ENCODE results near the gene ZFAND3. TPM values are rescaled to one million over a fixed set of nuclear protein-coding genes. Genes with fewer than 3 reads are reported as not detected.

Gene ZFAND3
- 84.0 TPM for polyA plus RNA-seq (ENCODE audit: insufficient read length)

- peak; percentile 85 for DNase-seq (ENCODE audit: low read depth)
Observed at GRCh38 chr6:37819177-37819801, at the start of gene ZFAND3. ZFAND3 (plus strand) TSS chr6:37819727; CDS start chr6:37819946, 219 bp downstream.

DNA sequence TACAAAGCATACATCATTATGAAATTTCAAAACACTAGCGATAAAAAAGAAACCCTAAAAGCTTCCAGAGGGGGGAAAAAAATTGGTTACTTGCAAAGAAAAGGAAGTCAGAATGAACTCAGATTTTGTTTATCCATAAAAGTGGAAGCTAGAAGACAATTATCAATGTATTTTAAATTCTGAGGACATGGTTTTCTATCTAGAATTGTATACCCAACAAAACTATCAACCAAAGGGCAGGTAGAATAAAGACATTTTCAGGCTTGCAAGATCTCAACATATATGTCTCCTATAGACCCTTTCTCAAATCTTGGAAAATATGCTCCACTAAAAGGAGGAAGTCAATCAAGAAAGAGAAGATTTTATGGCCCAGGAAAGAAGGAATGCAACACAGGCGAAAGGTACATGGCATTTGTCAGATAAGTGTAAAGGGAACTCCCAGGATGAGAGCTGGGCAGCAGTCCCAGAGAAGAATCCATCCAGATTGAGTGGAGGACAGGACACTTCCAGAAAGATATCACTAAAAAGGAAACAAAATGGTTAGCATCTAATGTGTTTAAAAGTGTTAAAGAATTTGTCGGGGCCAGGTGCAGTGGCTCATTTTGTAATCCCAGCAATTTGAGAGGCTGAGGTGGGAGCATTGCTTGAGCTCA, 45.4 kb upstream of the ZFAND3 start:
- DNase-seq (ENCODE audit: low read depth) = no peak

- DNase-seq (ENCODE audit: low read depth) = no peak
Observed at GRCh38 chr6:37776566-37776965, 43.0 kb upstream of the ZFAND3 start.

GRCh38 chr6:37777272-37777834, 42.2 kb upstream of the ZFAND3 start:
- DNase-seq (ENCODE audit: low read depth) = no peak

DNA sequence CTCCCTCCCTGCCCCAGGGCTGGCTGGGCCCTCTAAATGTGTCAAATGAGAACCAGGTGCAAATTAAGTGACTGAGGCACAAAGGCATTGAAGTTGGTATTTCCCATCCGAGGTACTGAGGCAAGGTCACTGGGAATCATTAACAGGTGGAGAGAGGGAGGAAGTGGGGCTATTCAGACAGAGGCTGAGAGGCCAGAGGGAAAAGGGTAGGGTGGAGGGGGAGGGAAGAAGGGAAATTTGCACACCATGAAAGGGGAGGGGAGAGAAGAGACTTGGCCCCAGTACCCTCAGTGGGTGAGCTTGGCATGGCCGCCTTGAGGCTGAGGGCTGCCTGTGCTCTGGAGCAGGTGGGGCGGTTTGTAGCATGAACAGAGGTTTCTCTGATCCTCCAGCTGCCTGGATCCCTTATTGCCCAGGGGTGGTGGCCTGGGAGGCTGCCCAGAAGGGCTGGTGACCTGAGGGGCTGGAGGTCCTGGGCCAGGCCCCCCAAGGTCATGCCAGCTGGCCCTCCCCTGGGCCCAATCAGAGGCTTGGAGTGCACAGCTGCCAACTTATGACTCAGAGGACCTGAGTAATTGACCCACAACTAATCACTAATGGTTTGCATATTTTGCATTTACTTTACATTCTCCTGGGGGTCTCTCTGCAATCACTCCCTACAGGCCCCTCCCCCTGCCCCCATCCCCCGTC, 40.3 kb upstream of the ZFAND3 start:
- DNase-seq (ENCODE audit: low read depth) = no peak

- no peak for DNase-seq (ENCODE audit: low read depth)
Observed at GRCh38 chr6:37779902-37780628, 39.5 kb upstream of the ZFAND3 start.

- DNase-seq (ENCODE audit: low read depth) = no peak
Observed at GRCh38 chr6:37781788-37782187, 37.7 kb upstream of the ZFAND3 start.

DNA sequence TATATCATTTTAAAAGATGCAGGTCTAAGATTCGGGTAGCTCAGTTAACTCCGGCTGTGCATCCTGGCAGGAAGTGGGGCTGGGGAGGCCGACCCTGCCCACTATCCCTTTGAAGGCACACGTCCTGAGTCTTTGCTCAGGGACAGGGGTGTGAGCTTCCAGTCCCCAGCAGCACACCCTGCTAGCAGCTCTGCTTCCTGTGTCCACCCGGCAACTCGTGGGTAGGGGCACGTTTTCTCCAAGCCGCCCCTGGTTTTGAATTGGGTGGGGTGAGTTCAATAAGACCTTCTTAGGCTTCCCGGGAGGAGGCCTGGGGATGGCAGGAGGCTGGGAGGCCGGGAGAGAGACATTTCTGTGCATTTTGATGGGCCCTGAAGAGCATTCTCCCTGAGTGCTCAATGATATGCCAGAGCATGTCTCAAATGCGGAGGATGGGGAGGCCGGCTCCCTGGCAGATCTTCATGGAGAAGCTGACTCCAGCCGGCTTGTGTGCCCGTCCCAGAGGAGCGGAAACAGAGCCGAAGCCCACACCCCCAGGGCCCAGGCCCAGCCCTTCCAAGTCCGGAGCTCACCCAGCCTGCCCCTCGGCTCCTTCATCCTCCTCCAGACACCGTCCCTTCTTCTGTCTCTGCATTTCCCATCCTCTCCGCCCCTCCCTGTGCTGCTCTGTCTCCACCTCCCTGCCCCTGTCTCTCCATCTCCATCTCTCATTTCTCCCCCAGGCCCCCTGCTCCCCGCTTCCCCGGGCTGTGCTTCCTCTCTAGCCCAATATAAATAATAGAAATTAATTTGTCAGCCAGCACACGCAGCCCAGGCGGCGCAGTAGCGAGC, 36.3 kb upstream of the ZFAND3 start:
- DNase-seq (ENCODE audit: low read depth) = no peak

DNA sequence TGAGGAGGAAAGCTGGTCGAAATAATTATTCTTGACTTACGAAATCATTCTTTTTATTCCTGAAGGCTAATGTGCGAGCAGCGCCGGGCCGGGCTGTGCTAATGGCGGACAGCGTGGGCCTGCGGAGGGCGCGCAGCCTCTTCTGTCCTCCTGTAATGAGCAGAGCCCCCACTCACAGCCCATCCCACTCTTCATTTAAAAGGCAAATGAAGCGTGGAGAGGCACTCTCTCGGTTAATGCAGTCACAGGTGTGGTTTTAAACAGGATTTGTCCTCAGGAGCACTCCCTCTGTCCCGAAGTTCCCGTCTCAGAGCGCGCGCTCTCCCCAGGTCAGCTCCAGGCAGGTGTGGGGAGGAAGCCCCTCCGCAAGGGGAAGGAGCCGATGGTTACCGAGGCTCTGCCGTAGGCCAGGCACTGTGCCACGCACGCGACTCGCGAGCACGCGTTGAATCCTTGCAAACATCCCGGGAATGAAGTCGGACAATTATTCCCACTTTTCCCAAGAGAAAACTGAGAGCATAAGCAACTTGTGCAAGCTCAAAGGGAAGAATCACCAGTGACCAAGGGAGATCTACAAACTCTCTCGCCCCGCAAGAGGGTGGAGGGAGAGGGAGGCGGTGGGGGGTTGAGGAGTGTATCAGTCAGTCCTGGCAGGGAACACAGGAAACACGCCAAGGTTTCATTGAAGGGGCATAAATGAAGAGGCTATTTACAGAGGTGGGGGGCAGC, 35.5 kb upstream of the ZFAND3 start:
- no peak for DNase-seq (ENCODE audit: low read depth)

DNA sequence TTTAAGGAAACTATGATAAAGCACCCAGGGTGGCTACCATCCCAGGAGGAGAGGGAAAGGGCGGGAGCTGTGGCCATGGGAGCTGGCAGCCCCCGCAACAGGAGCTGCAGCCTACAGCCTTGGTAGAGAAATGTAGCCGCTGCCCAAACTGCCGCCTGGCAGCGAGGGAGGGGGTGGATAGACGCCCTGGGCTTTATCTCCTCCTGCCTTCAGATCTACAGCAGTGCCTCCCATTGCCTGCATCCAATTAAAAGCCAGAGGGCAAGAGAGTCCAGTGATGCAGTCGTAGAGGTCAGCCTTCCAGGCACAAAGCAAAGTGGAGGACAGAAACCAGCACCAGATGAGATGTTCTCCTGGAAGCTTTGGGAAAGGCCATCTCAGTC, 35.0 kb upstream of the ZFAND3 start:
- DNase-seq (ENCODE audit: low read depth) = no peak

- DNase-seq (ENCODE audit: low read depth) = no peak
Observed at GRCh38 chr6:37785002-37785662, 34.4 kb upstream of the ZFAND3 start.

GRCh38 chr6:37785663-37786270, 33.8 kb upstream of the ZFAND3 start:
- DNase-seq (ENCODE audit: low read depth) = no peak

DNA sequence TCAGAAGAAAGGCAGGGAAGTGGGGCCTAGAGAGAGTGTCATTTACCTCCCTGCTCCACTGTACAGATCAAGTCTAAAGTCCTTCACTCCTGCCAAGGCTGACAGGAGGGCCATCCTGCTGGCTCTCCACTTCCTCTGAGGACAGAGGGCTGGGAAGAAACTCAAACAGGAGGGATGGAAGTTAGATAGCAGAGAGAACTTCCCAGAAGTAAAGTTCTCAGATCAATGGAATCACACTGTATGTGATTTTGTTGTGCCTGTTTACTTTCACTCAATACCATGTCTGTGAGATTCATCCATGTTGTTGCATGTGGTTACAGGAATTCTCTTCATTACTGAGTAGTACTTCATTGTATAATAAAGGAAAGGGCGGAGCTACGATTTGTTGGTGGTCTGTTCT, 32.3 kb upstream of the ZFAND3 start:
- DNase-seq (ENCODE audit: low read depth) = no peak

DNA sequence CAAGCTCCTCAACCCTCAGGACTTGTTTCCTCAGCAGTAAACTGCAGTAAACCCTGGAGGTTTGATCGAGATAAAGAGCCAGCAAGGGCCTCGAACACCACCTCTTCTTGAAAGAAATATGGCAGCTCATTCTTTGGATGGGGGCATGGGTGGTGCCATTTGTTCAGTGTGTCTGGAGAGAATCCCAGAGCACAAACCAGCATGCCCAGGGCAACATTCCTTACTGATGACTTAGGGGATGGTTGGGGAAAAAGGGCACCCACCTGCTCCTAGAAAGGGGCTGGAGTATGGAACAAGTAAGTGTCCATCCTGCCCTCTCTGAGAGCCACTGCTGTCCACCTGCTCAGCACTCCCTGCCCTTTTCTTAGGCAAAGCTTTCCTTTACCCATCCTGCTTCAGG, 31.3 kb upstream of the ZFAND3 start:
- DNase-seq (ENCODE audit: low read depth) = no peak

GRCh38 chr6:37791156-37791919, 28.2 kb upstream of the ZFAND3 start:
- peak; percentile 68 for DNase-seq (ENCODE audit: low read depth)

GRCh38 chr6:37792457-37793033, 27.0 kb upstream of the ZFAND3 start:
- DNase-seq (ENCODE audit: low read depth) = no peak

GRCh38 chr6:37793067-37793466, 26.5 kb upstream of the ZFAND3 start:
- no peak for DNase-seq (ENCODE audit: low read depth)

- DNase-seq (ENCODE audit: low read depth) = no peak
Observed at GRCh38 chr6:37794825-37795224, 24.7 kb upstream of the ZFAND3 start.
